ENCODE results near the gene RBBP5. TPM values are rescaled to one million over a fixed set of nuclear protein-coding genes. Genes with fewer than 3 reads are reported as not detected.

RBBP5 gene
- total RNA-seq, 1 donor = 19.5 TPM

DNA sequence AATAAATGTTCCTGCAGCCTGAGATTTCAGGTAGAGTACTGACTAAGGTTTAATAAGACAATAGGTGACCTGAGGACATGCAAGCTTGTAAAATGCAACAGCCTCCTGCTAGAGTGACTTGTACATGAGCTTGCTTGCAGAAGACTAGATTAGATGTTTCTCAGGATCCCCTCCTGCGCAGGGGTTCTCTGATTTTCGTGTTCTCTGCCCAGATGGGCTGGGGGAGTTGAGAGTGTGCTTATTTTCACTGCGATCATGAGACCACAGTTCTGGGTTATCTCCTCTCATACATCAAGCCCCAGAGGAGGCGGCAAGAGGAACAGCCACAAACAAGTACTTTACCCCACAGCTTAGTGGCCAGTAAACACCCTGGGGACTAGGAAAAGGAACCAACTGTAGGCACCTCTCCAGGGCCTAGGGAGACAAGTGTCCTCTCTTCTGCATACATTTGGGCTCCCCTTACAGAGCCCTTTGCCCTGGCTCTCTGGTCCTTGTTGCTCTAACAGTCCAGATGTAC, 45.5 kb downstream of the RBBP5 start:
- no peaks in the 10 kb centered on the region for H3K79me2 ChIP-seq (ENCODE audit: insufficient read depth, low read length)
- no peak overlapping the region for H3K27ac ChIP-seq (ENCODE audit: low read depth, low read length)
- H3K27me3 ChIP-seq (ENCODE audit: insufficient read depth, low read length) = no peaks in the 10 kb centered on the region
- peak; percentile 15 for DNase-seq (ENCODE audit: insufficient read length, low spot score, missing footprints)
- no peak overlapping the region for H2AFZ ChIP-seq (ENCODE audit: low read length)
- no peaks in the 10 kb centered on the region for H4K20me1 ChIP-seq (ENCODE audit: insufficient read depth, low read length)
- TF ChIP-seq CTCF (IDR thresholded peaks at IDR 0.05; ENCODE audit: extremely low read depth, low read depth, low read length) = no peak
- H3K36me3 ChIP-seq (ENCODE audit: insufficient read depth, low read length) = no peaks in the 10 kb centered on the region
- H3K4me1 ChIP-seq (ENCODE audit: insufficient read depth, low read length) = peaks cover 4% of the 10 kb centered on the region
- H3K4me3 ChIP-seq (ENCODE audit: insufficient read depth, low read length) = no peak overlapping the region
- H3K4me2 ChIP-seq (ENCODE audit: insufficient read depth, low read length) = no peak overlapping the region
- no peaks in the 10 kb centered on the region for H3K9me3 ChIP-seq (ENCODE audit: low read depth, low read length)

DNA sequence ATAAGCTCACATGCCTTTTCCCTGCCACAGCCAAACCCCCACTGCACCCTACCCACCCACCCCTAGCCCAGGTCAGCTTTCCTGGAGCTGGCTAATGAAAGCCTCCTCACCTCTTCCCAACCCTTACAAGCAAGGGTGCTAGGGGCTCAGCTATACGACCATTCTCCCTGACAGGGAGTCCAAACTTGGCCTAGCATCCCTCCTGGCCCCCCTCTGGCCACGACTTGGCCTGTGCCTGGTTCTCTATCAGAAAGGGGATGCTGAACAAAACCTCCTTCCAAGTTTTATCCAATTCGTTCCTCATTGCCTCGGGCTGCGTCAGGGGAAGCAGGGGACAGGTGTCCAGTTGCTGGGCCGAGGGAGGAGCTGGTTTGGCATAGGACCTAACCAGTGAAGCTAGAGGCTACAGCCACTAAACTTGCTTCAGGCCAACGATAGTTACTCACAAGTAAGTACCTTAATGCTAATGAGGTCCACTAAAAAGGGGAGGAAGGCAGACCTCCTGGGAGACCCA, 46.1 kb downstream of the RBBP5 start:
- no peak overlapping the region for H2AFZ ChIP-seq (ENCODE audit: low read length)
- no peaks in the 10 kb centered on the region for H3K9me3 ChIP-seq (ENCODE audit: low read depth, low read length)
- H3K27me3 ChIP-seq (ENCODE audit: insufficient read depth, low read length) = no peaks in the 10 kb centered on the region
- H3K4me3 ChIP-seq (ENCODE audit: insufficient read depth, low read length) = no peak overlapping the region
- no peaks in the 10 kb centered on the region for H3K79me2 ChIP-seq (ENCODE audit: insufficient read depth, low read length)
- peaks cover 4% of the 10 kb centered on the region for H3K4me1 ChIP-seq (ENCODE audit: insufficient read depth, low read length)
- no peaks in the 10 kb centered on the region for H3K36me3 ChIP-seq (ENCODE audit: insufficient read depth, low read length)
- no peak overlapping the region for H3K4me2 ChIP-seq (ENCODE audit: insufficient read depth, low read length)
- no peaks in the 10 kb centered on the region for H4K20me1 ChIP-seq (ENCODE audit: insufficient read depth, low read length)
- no peak overlapping the region for H3K27ac ChIP-seq (ENCODE audit: low read depth, low read length)
- DNase-seq (ENCODE audit: insufficient read length, low spot score, missing footprints) = peak; percentile 34
- TF ChIP-seq CTCF (IDR thresholded peaks at IDR 0.05; ENCODE audit: extremely low read depth, low read depth, low read length) = no peak

GRCh38 chr1:205074513-205074912, 47.3 kb downstream of the RBBP5 start:
- TF ChIP-seq CTCF (IDR thresholded peaks at IDR 0.05; ENCODE audit: extremely low read depth, low read depth, low read length) = no peak
- Histone ChIP-seq H3K27me3 (ENCODE audit: insufficient read depth, low read length) (no peaks in the 10 kb centered on the region), H3K4me2 (ENCODE audit: insufficient read depth, low read length) (no peak overlapping the region), H3K9me3 (ENCODE audit: low read depth, low read length) (no peaks in the 10 kb centered on the region), H3K36me3 (ENCODE audit: insufficient read depth, low read length) (no peaks in the 10 kb centered on the region), H3K27ac (ENCODE audit: low read depth, low read length) (no peak overlapping the region), H3K4me1 (ENCODE audit: insufficient read depth, low read length) (peaks cover 4% of the 10 kb centered on the region), H3K79me2 (ENCODE audit: insufficient read depth, low read length) (no peaks in the 10 kb centered on the region), H4K20me1 (ENCODE audit: insufficient read depth, low read length) (no peaks in the 10 kb centered on the region), H3K4me3 (ENCODE audit: insufficient read depth, low read length) (no peak overlapping the region), H2AFZ (ENCODE audit: low read length) (no peak overlapping the region)
- DNase-seq (ENCODE audit: insufficient read length, low spot score, missing footprints) = peak; percentile 72

- Histone ChIP-seq H3K4me3 (ENCODE audit: insufficient read depth, low read length) (no peak overlapping the region), H3K4me1 (ENCODE audit: insufficient read depth, low read length) (peaks cover 4% of the 10 kb centered on the region), H4K20me1 (ENCODE audit: insufficient read depth, low read length) (no peaks in the 10 kb centered on the region), H3K4me2 (ENCODE audit: insufficient read depth, low read length) (no peak overlapping the region), H2AFZ (ENCODE audit: low read length) (no peak overlapping the region), H3K27ac (ENCODE audit: low read depth, low read length) (no peak overlapping the region), H3K9me3 (ENCODE audit: low read depth, low read length) (no peaks in the 10 kb centered on the region), H3K27me3 (ENCODE audit: insufficient read depth, low read length) (no peaks in the 10 kb centered on the region), H3K36me3 (ENCODE audit: insufficient read depth, low read length) (no peaks in the 10 kb centered on the region), H3K79me2 (ENCODE audit: insufficient read depth, low read length) (no peaks in the 10 kb centered on the region)
- peak; percentile 58 for DNase-seq (ENCODE audit: insufficient read length, low spot score, missing footprints)
- no peak for TF ChIP-seq CTCF (IDR thresholded peaks at IDR 0.05; ENCODE audit: extremely low read depth, low read depth, low read length)
Measured at GRCh38 chr1:205074084-205074483, 47.7 kb downstream of the RBBP5 start.

All from osteoblast (primary cell).